Astrocyte (in vitro differentiated cells and primary cell): ENCODE measurements around the gene ITGB3. TPM values are rescaled to one million over a fixed set of nuclear protein-coding genes. Genes with fewer than 3 reads are reported as not detected.
A peak's percentile ranks its signal among the peaks of the same experiment; 100 is the strongest.

Experiments
- DNase-seq: peaks from one replicate; pipeline ENCODE4 v3.0.0-alpha.2; 2010; ENCODE audit warnings: low read depth
- FAIRE-seq: peaks from 2 replicates; lab custom pipeline; 2011; peaks lifted over from hg19 to GRCh38; lab: Jason Lieb, UNC
- H2AFZ ChIP-seq: 2 replicates; pipeline ENCODE4 v1.6.0; 2012; ENCODE audit warnings: low read depth, low read length, inconsistent platforms
- H3K27ac ChIP-seq: 2 replicates; pipeline ENCODE4 v1.5.1; 2011; ENCODE audit warnings: low read depth, low read length, inconsistent platforms
- H3K27me3 ChIP-seq: 2 replicates; pipeline ENCODE4 v1.6.0; 2011; ENCODE audit warnings: low read length, inconsistent platforms; ENCODE audit not compliant: insufficient read depth
- H3K36me3 ChIP-seq: 2 replicates; pipeline ENCODE4 v1.5.1; 2011; ENCODE audit warnings: low read length, inconsistent platforms; ENCODE audit not compliant: insufficient read depth
- H3K4me1 ChIP-seq: 2 replicates; pipeline ENCODE4 v1.5.1; 2011; ENCODE audit warnings: low read length, inconsistent platforms; ENCODE audit not compliant: insufficient read depth
- H3K4me2 ChIP-seq: 2 replicates; pipeline ENCODE4 v1.6.0; 2012; ENCODE audit warnings: low read length, inconsistent platforms
- H3K4me3 ChIP-seq: 2 replicates; pipeline ENCODE4 v1.5.1; 2011; ENCODE audit warnings: low read depth, mild to moderate bottlenecking, low read length, inconsistent platforms; ENCODE audit not compliant: insufficient read depth
- H3K79me2 ChIP-seq: 2 replicates; pipeline ENCODE4 v1.6.0; 2012; ENCODE audit warnings: mild to moderate bottlenecking, low read length, inconsistent platforms; ENCODE audit not compliant: insufficient read depth
- H3K9ac ChIP-seq: 2 replicates; pipeline ENCODE4 v1.6.0; 2012; ENCODE audit warnings: mild to moderate bottlenecking, low read length, inconsistent platforms
- H3K9me3 ChIP-seq: 2 replicates; pipeline ENCODE4 v1.5.1; 2012; ENCODE audit warnings: low read depth, mild to moderate bottlenecking, low read length, inconsistent platforms; ENCODE audit not compliant: insufficient read depth
- H4K20me1 ChIP-seq: 2 replicates; pipeline ENCODE4 v1.6.0; 2012; ENCODE audit warnings: low read length, inconsistent platforms; ENCODE audit not compliant: insufficient read depth
- H3K27ac Mint-ChIP-seq: one replicate; pipeline ENCODE4 v1.8.0; 2021; ENCODE audit warnings: mild to moderate bottlenecking, mixed read lengths; ENCODE audit not compliant: unreplicated experiment
- H3K27me3 Mint-ChIP-seq: one replicate; pipeline ENCODE4 v1.8.0; 2021; ENCODE audit warnings: low read depth, mixed read lengths; ENCODE audit not compliant: unreplicated experiment
- H3K36me3 Mint-ChIP-seq: one replicate; pipeline ENCODE4 v1.8.0; 2021; ENCODE audit warnings: low read depth, mixed read lengths; ENCODE audit not compliant: unreplicated experiment
- H3K4me1 Mint-ChIP-seq: one replicate; pipeline ENCODE4 v1.8.0; 2021; ENCODE audit warnings: low read depth, mixed read lengths; ENCODE audit not compliant: unreplicated experiment
- H3K4me3 Mint-ChIP-seq: one replicate; pipeline ENCODE4 v1.8.0; 2021; ENCODE audit warnings: mild to moderate bottlenecking, moderate library complexity, mixed read lengths; ENCODE audit not compliant: unreplicated experiment
- H3K9me3 Mint-ChIP-seq: one replicate; pipeline ENCODE4 v1.8.0; 2021; ENCODE audit warnings: mild to moderate bottlenecking, mixed read lengths; ENCODE audit not compliant: unreplicated experiment
- CTCF ChIP-seq: IDR thresholded peaks from 2 replicates; pipeline ENCODE4 v1.5.1; 2011; ENCODE audit warnings: low read depth, mild to moderate bottlenecking, inconsistent platforms, low read length, moderate library complexity; ENCODE audit not compliant: insufficient read depth
- EZH2 ChIP-seq: IDR thresholded peaks from 2 replicates; pipeline ENCODE4 v1.6.1; 2012; ENCODE audit warnings: mild to moderate bottlenecking, low read length, inconsistent platforms; ENCODE audit not compliant: insufficient read depth
- total RNA-seq: library from RNA; stranded (reverse); gene quantifications from 2 replicates; pipeline ENCODE4 v1.2.1, GENCODE V29; 2021

The ITGB3 gene
- total RNA-seq, 1 donor from 2014 or later, result 44.0 TPM

DNA sequence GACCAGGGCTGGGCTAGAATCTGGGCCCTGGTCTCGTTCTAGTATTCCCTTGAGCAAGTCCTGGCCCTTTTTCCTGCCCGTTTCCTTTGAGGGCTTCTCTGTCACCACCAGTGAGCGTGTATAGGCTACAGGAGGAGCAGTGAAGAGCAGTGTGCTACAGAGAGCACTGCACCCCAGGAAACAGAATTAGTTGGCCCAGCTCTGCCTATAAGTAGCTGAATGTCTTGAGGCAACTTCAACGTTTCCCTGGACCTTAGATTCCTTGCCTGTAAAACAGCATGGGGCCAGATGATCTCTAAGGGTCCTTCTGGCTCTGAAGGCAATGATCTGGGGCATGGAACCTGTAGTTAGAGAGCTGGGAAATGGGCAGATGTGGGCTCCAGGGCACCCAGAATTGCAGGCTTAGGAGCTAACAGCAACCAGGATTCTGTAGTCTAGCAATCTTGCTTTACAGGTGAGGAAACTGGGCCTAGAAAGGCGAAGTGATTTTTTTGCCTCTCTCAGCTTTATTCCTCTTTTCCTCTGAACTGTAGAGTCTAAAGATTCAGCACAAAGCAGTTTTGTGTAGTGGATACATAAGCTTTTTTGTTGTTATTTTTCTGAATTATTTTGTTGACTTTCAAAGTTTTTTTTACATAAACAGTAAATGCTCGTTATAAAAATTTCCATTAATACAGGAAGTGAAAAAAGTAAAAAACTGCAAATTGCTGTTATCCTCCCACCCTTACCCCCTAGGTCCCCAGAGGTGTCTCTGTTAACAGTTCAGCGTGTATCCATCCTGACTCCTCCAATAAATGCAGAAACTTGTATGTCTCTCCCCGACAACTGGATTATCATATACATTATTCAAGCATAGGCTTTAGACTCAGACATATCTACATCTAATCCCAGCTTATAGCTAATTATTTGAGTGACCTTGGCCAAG, 46.2 kb upstream of the ITGB3 start:
- no peak for TF ChIP-seq EZH2
- no peak for TF ChIP-seq CTCF
- no peak for FAIRE-seq
- Mint-ChIP-seq H3K4me1 (peaks cover 56% of the 10 kb centered on the region), H3K27ac (peak overlapping the region; percentile 98), H3K4me3 (no peak overlapping the region), H3K27me3 (no peaks in the 10 kb centered on the region), H3K9me3 (no peaks in the 10 kb centered on the region), H3K36me3 (no peaks in the 10 kb centered on the region)
- Histone ChIP-seq H4K20me1 (no peaks in the 10 kb centered on the region), H3K36me3 (no peaks in the 10 kb centered on the region), H3K4me3 (no peak overlapping the region), H2AFZ (no peak overlapping the region), H3K79me2 (no peaks in the 10 kb centered on the region), H3K27ac (no peak overlapping the region), H3K27me3 (no peaks in the 10 kb centered on the region), H3K9me3 (no peaks in the 10 kb centered on the region), H3K4me2 (no peak overlapping the region), H3K4me1 (peaks cover 23% of the 10 kb centered on the region), H3K9ac (no peak overlapping the region)
- no peak for DNase-seq

GRCh38 chr17:47208744-47209488, 44.7 kb upstream of the ITGB3 start, which contains the start of gene MYL4:
Gene MYL4, plus strand, starts transcription at chr17:47209348. Its CDS starts 75 bp downstream, at chr17:47209423.
- Mint-ChIP-seq H3K27me3 (peaks cover 4% of the 10 kb centered on the region), H3K4me1 (peaks cover 50% of the 10 kb centered on the region), H3K9me3 (no peaks in the 10 kb centered on the region), H3K27ac (peak within 1 kb of the TSS; percentile 67), H3K36me3 (peaks cover 3% of the 10 kb centered on the region), H3K4me3 (peak within 1 kb of the TSS; percentile 57)
- H3K4me3 ChIP-seq, result no peak within 1 kb of the TSS
- no peak within 1 kb of the TSS for H3K27ac ChIP-seq
- H3K4me2 ChIP-seq, result no peak within 1 kb of the TSS
- DNase-seq (no peak), FAIRE-seq (no peak)
- no peaks in the 10 kb centered on the region for H3K27me3 ChIP-seq
- H3K4me1 ChIP-seq, result peaks cover 19% of the 10 kb centered on the region
- H4K20me1 ChIP-seq, result no peaks in the 10 kb centered on the region
- H3K9me3 ChIP-seq, result no peaks in the 10 kb centered on the region
- no peak within 1 kb of the TSS for H3K9ac ChIP-seq
- H2AFZ ChIP-seq, result no peak within 1 kb of the TSS
- H3K36me3 ChIP-seq, result no peaks in the 10 kb centered on the region
- no peaks in the 10 kb centered on the region for H3K79me2 ChIP-seq
- TF ChIP-seq EZH2 (no peak), CTCF (no peak)
